ENCODE data around the gene PRKAG2.

DNA sequence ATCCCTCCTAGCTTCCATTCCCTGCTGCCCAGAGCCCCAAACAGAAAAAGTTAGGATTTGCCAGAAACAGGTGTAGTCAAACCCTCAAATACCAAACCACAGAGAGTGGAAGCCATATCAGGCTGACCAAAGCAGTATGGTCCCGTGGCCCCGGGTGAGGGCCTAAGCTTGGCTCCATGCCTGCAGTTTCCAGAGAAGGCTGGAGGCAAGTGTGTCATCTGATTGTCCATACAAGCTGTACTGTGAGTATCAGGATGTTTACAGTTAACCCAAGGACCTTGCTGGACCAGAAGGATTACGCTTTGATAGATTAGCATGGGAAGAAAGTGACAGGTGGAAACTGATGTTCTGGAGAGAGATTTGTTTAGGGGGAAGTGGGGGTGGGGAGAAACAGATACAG is 96.3 kb downstream of the PRKAG2 start:
- TF ChIP-seq TAF1 (IDR thresholded peaks at IDR 0.05; ENCODE audit: borderline replicate concordance, low read depth, low read length) = no peak
- no peak for TF ChIP-seq JUND (IDR thresholded peaks at IDR 0.05)
- TF ChIP-seq SIN3A (IDR thresholded peaks at IDR 0.05; ENCODE audit: borderline replicate concordance, low read depth, low read length) = no peak
- TF ChIP-seq, protein P1, sequence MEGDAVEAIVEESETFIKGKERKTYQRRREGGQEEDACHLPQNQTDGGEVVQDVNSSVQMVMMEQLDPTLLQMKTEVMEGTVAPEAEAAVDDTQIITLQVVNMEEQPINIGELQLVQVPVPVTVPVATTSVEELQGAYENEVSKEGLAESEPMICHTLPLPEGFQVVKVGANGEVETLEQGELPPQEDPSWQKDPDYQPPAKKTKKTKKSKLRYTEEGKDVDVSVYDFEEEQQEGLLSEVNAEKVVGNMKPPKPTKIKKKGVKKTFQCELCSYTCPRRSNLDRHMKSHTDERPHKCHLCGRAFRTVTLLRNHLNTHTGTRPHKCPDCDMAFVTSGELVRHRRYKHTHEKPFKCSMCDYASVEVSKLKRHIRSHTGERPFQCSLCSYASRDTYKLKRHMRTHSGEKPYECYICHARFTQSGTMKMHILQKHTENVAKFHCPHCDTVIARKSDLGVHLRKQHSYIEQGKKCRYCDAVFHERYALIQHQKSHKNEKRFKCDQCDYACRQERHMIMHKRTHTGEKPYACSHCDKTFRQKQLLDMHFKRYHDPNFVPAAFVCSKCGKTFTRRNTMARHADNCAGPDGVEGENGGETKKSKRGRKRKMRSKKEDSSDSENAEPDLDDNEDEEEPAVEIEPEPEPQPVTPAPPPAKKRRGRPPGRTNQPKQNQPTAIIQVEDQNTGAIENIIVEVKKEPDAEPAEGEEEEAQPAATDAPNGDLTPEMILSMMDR (IDR thresholded peaks at IDR 0.05) = no peak
- TF ChIP-seq YY1 (IDR thresholded peaks at IDR 0.05; ENCODE audit: low read depth) = no peak
- TF ChIP-seq CHD2 (IDR thresholded peaks at IDR 0.05; ENCODE audit: low read length, partially characterized antibody) = no peak
- no peak for TF ChIP-seq RAD21 (IDR thresholded peaks at IDR 0.05; ENCODE audit: low read length)
- no peak for TF ChIP-seq SMC3 (IDR thresholded peaks at IDR 0.05; ENCODE audit: low read depth, low read length)
- TF ChIP-seq, protein P2, sequence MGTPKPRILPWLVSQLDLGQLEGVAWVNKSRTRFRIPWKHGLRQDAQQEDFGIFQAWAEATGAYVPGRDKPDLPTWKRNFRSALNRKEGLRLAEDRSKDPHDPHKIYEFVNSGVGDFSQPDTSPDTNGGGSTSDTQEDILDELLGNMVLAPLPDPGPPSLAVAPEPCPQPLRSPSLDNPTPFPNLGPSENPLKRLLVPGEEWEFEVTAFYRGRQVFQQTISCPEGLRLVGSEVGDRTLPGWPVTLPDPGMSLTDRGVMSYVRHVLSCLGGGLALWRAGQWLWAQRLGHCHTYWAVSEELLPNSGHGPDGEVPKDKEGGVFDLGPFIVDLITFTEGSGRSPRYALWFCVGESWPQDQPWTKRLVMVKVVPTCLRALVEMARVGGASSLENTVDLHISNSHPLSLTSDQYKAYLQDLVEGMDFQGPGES (IDR thresholded peaks at IDR 0.05; ENCODE audit: low read depth, low read length) = no peak
- TF ChIP-seq EP300 (IDR thresholded peaks at IDR 0.05; ENCODE audit: borderline replicate concordance in 1 of 2, low read depth in 1 of 2, low read length in 1 of 2) = no peak
- TF ChIP-seq GABPA (IDR thresholded peaks at IDR 0.05; ENCODE audit: low read depth) = no peak
